Esophagus muscularis mucosa (tissue), 4 donors: ENCODE data around the gene CAAP1. TPM values are rescaled to one million over a fixed set of nuclear protein-coding genes. Genes with fewer than 3 reads are reported as not detected.
"Not testable (repeated sequence)": the region's sequence is repeated elsewhere in the genome, so short reads cannot be mapped to it uniquely, and the experiment has no call there.

Experiments
- DNase-seq: peaks from one replicate; pipeline ENCODE4 v3.0.0-alpha.2; 2017; ENCODE audit errors: extremely low spot score
- H3K27ac ChIP-seq, 4 donors: fragments of 200-600 bp; sonication (generic); replicated peaks in 1 of 4; 1 replicate in 3 of 4; 2 replicates in 1 of 4; pipeline ENCODE4 v1.5.1; 2016 to 2019; ENCODE audit warnings: mild to moderate bottlenecking in 1 of 4
- H3K27me3 ChIP-seq, 4 donors: fragments of 200-600 bp; sonication (generic); one replicate each; pipeline versions ENCODE4 v1.5.1 to v1.6.0; 2016 to 2019
- H3K36me3 ChIP-seq, 4 donors: fragments of 200-600 bp; sonication (generic); one replicate each; pipeline ENCODE4 v1.5.1; 2016 to 2019
- H3K4me1 ChIP-seq, 4 donors: fragments of 200-600 bp; sonication (generic); one replicate each; pipeline ENCODE4 v1.5.1; 2016 to 2019
- H3K4me3 ChIP-seq, 4 donors: fragments of 200-600 bp; sonication (generic); 1 replicate in 2 of 4; 2 replicates in 2 of 4; pipeline ENCODE4 v1.5.1; 2016 to 2019; ENCODE audit warnings: mild to moderate bottlenecking in 4 of 4, moderate library complexity in 1 of 4
- H3K9me3 ChIP-seq, 4 donors: fragments of 200-600 bp; sonication (generic); 1 replicate in 3 of 4; 2 replicates in 1 of 4; pipeline ENCODE4 v1.5.1; 2016 to 2019
- CTCF ChIP-seq, 3 experiments: fragments of 200-600 bp in 2 of 3; fragments of 450-650 bp in 1 of 3; sonication (generic) in 2 of 3; IDR thresholded peaks; one replicate each; pipeline ENCODE4 v1.5.1; 2017 to 2019; ENCODE audit warnings: antibody characterized with exemption in 3 of 3, mild to moderate bottlenecking in 2 of 3, moderate library complexity in 1 of 3
- EP300 ChIP-seq: sonication (generic); formaldehyde crosslinking; IDR thresholded peaks from one replicate; pipeline ENCODE4 v1.6.1; 2017; ENCODE audit warnings: antibody characterized with exemption
- POLR2A ChIP-seq: fragments of 450-650 bp; IDR thresholded peaks from one replicate; pipeline ENCODE4 v1.6.1; 2017; ENCODE audit warnings: antibody characterized with exemption, moderate library complexity, mild to moderate bottlenecking, low read depth
- POLR2AphosphoS5 ChIP-seq, 2 donors: sonication (generic); formaldehyde crosslinking; IDR thresholded peaks; one replicate each; pipeline ENCODE4 v1.6.1; 2017; ENCODE audit warnings: antibody characterized with exemption in 2 of 2
- WGBS: methylation state at CpG from one replicate; pipeline ENCODE4 v1.1.5; 2018; 5-methylcytosine and 5-hydroxymethylcytosine counted together
- intact Hi-C: fragments of 100-400 bp; cut with DNase I; formaldehyde crosslinking; loops from one replicate; pipeline ENCODE4 v1.15.1; 2023
- total RNA-seq, 4 donors: library from RNA; depleted of rRNA; stranded (reverse); fragments of >200 nt; gene quantifications; one replicate each; pipeline versions ENCODE4 v1.1.0 to v1.2.1, GENCODE V29; 2016

The CAAP1 gene
- total RNA-seq, 4 donors from 2014 or later = 15.3 to 18.7 (median 16.2) TPM

GRCh38 chr9:26863074-26863473 is 29.5 kb downstream of the CAAP1 start:
- TF ChIP-seq CTCF (IDR thresholded peaks at IDR 0.05) (peak; percentile 28 to 48 (median 45)), POLR2AphosphoS5 (IDR thresholded peaks at IDR 0.05) (no peak)
- Histone ChIP-seq H3K27me3 (no peaks in the 10 kb centered on the region), H3K4me3 (no peak overlapping the region), H3K4me1 (peaks cover 0 to 15% (median 11%) of the 10 kb centered on the region in 4 donors), H3K9me3 (no peaks in the 10 kb centered on the region), H3K27ac (no peak overlapping the region), H3K36me3 (peaks cover 0 to 41% (median 11%) of the 10 kb centered on the region in 4 donors)
- intact Hi-C loops = loop anchor here (5.0 kb wide), 1 partner anchor 116 kb away; no protein-coding TSS in a partner anchor
- 11% methylated on average over 1 of the region's 1 CpG for WGBS
- no peak for DNase-seq

GRCh38 chr9:26856413-26857032 is 36.1 kb downstream of the CAAP1 start:
- intact Hi-C loops = no loop called here
- Histone ChIP-seq H3K27me3 (no peaks in the 10 kb centered on the region), H3K4me1 (no peaks in the 10 kb centered on the region), H3K4me3 (no peak overlapping the region), H3K27ac (no peak overlapping the region), H3K36me3 (peaks cover 0 to 63% (median 41%) of the 10 kb centered on the region in 4 donors), H3K9me3 (no peaks in the 10 kb centered on the region)
- DNase-seq = no peak
- no peak for TF ChIP-seq POLR2AphosphoS5 (IDR thresholded peaks at IDR 0.05)
- TF ChIP-seq CTCF (IDR thresholded peaks at IDR 0.05) = peak; percentile 10 to 31 (median 15)
- WGBS = 91% methylated on average over 1 of the region's 1 CpG

- 67% methylated on average over 2 of the region's 2 CpGs for WGBS
- Histone ChIP-seq H3K27me3 (no peaks in the 10 kb centered on the region), H3K36me3 (peaks cover 10 to 52% (median 35%) of the 10 kb centered on the region in 4 donors), H3K4me1 (no peaks in the 10 kb centered on the region), H3K27ac (no peak overlapping the region), H3K4me3 (no peak overlapping the region), H3K9me3 (no peaks in the 10 kb centered on the region)
- intact Hi-C loops = no loop called here
- no peak for TF ChIP-seq EP300
- TF ChIP-seq POLR2A = no peak
- TF ChIP-seq CTCF (IDR thresholded peaks at IDR 0.05) = no peak
- no peak for TF ChIP-seq POLR2AphosphoS5 (IDR thresholded peaks at IDR 0.05)
- DNase-seq = no peak
Observed at GRCh38 chr9:26850995-26851394, 41.6 kb downstream of the CAAP1 start.

GRCh38 chr9:26833792-26834191 is 58.8 kb downstream of the CAAP1 start:
- DNase-seq = no peak
- Histone ChIP-seq H3K4me1 (no peaks in the 10 kb centered on the region), H3K4me3 (no peak overlapping the region), H3K9me3 (no peaks in the 10 kb centered on the region), H3K27me3 (no peaks in the 10 kb centered on the region), H3K27ac (no peak overlapping the region), H3K36me3 (peaks cover 0 to 9% (median 0%) of the 10 kb centered on the region in 4 donors)
- TF ChIP-seq EP300 (no peak), POLR2AphosphoS5 (IDR thresholded peaks at IDR 0.05) (no peak), POLR2A (no peak), CTCF (IDR thresholded peaks at IDR 0.05) (no peak)
- WGBS = 72% methylated on average over 6 of the region's 6 CpGs
- intact Hi-C loops = no loop called here

- H3K4me1 ChIP-seq, H3K36me3 ChIP-seq, H3K4me3 ChIP-seq, H3K27ac ChIP-seq, intact Hi-C loops, DNase-seq, H3K9me3 ChIP-seq, H3K27me3 ChIP-seq: not testable (repeated sequence)
- 68% methylated on average over 4 of the region's 4 CpGs for WGBS
Observed at GRCh38 chr9:26828391-26828955, 64.1 kb downstream of the CAAP1 start.
